K562 (cell line): ENCODE results near the gene PPP1R37. TPM values are rescaled to one million over a fixed set of nuclear protein-coding genes. Genes with fewer than 3 reads are reported as not detected.

Source experiments
- ATF2 ChIP-seq: sonication (generic); formaldehyde crosslinking; IDR thresholded peaks from 2 replicates; pipeline ENCODE4 v1.8.1; 2022; ENCODE audit warnings: missing genetic modification reagents
- BRD4 ChIP-seq: fragments of 200-600 bp; sonication (generic); IDR thresholded peaks from 2 replicates; pipeline ENCODE4 v1.6.1; 2017; ENCODE audit warnings: inconsistent platforms
- FUS ChIP-seq: fragments of 200-400 bp; formaldehyde crosslinking; optimal IDR thresholded peaks from 2 replicates; pipeline ENCODE3; 2017; ENCODE audit warnings: low read depth, low read length
- HBP1 ChIP-seq: fragments of 450-650 bp; formaldehyde crosslinking; IDR thresholded peaks from 2 replicates; pipeline ENCODE4 v1.4.0; 2022; ENCODE audit warnings: missing genetic modification characterization
- HDGF ChIP-seq: fragments of 450-650 bp; IDR thresholded peaks from 2 replicates; pipeline ENCODE4 v1.6.1; 2016
- HLTF ChIP-seq: fragments of 450-650 bp; IDR thresholded peaks from 2 replicates; pipeline ENCODE4 v1.6.1; 2016
- HMGN3 ChIP-seq: IDR thresholded peaks from 2 replicates; pipeline ENCODE4 v1.6.1; 2011; ENCODE audit warnings: borderline replicate concordance, low read depth, mild to moderate bottlenecking, mixed read lengths, low read length; ENCODE audit not compliant: insufficient read length; ENCODE audit errors: extremely low read depth
- HMGXB4 ChIP-seq: sonication (generic); formaldehyde crosslinking; IDR thresholded peaks from 2 replicates; pipeline ENCODE4 v1.8.1; 2023; ENCODE audit warnings: mild to moderate bottlenecking, missing genetic modification reagents
- MBD1 ChIP-seq: fragments of 250-450 bp; sonication (Bioruptor Pico); IDR thresholded peaks from 2 replicates; pipeline ENCODE4 v1.8.0; 2022; ENCODE audit warnings: inconsistent platforms
- NFIX ChIP-seq: fragments of 250-450 bp; sonication (Bioruptor Pico); IDR thresholded peaks from 2 replicates; pipeline ENCODE4 v1.4.0; 2020; ENCODE audit warnings: low read depth, mild to moderate bottlenecking, moderate library complexity
- NFXL1 ChIP-seq: fragments of 450-650 bp; formaldehyde crosslinking; IDR thresholded peaks from 2 replicates; pipeline ENCODE4 v1.4.0; 2021; ENCODE audit warnings: mild to moderate bottlenecking
- RHOXF2B ChIP-seq: fragments of 250-450 bp; sonication (Bioruptor Pico); conservative IDR thresholded peaks from 2 replicates; pipeline ENCODE4 v1.5.1; 2021
- SIRT6 ChIP-seq: IDR thresholded peaks from one replicate; pipeline ENCODE4 v1.6.1; 2012; ENCODE audit warnings: low read depth, mild to moderate bottlenecking, control low read depth, inconsistent platforms, low read length, moderate library complexity
- SREBF2 ChIP-seq: sonication (generic); formaldehyde crosslinking; IDR thresholded peaks from 2 replicates; pipeline ENCODE4 v1.4.0; 2020; ENCODE audit warnings: mild to moderate bottlenecking, missing genetic modification reagents
- TAL1 ChIP-seq: fragments of 450-650 bp; IDR thresholded peaks from 2 replicates; pipeline ENCODE4 v1.6.1; 2016; ENCODE audit warnings: mild to moderate bottlenecking
- TEAD1 ChIP-seq, 2 experiments: fragments of 450-650 bp in 1 of 2; sonication (generic) in 1 of 2; formaldehyde crosslinking; IDR thresholded peaks; 2 replicates each; pipeline versions ENCODE4 v1.4.0 to v1.8.0; 2020 to 2022; ENCODE audit warnings: mild to moderate bottlenecking in 2 of 2, missing genetic modification reagents in 1 of 2
- ZBTB33 ChIP-seq: sonication (generic); formaldehyde crosslinking; IDR thresholded peaks from 2 replicates; pipeline ENCODE4 v1.8.1; 2023; ENCODE audit warnings: mild to moderate bottlenecking, missing genetic modification reagents
- ZNF124 ChIP-seq: sonication (generic); formaldehyde crosslinking; IDR thresholded peaks from 2 replicates; pipeline ENCODE4 v1.8.1; 2022; ENCODE audit warnings: missing genetic modification reagents
- polyA plus RNA-seq, 8 experiments: library from polyadenylated mRNA; depleted of rRNA in 4 of 8; stranded (reverse) in 5 of 8; unstranded in 3 of 8; fragments of >200 nt; fragmentation: Nextera tagmentation in 2 of 8; fragmentation: Illumina TruSeq in 1 of 8; extraction: Ambion mirVana in 2 of 8; extraction: Trizol in 1 of 8; gene quantifications; 2 replicates each; pipeline versions ENCODE4 v1.2.1 to v1.2.3, GENCODE V29; 2011 to 2014; ENCODE audit warnings: inconsistent platforms in 1 of 8, missing spikeins in 1 of 8
- total RNA-seq, 7 experiments: library from RNA; depleted of rRNA in 6 of 7; stranded (reverse); fragments of >200 nt in 6 of 7; fragmentation: Illumina TruSeq in 2 of 7; extraction: Trizol in 2 of 7; gene quantifications; 2 replicates each; pipeline versions ENCODE4 v1.2.1 to v1.2.3, GENCODE V29; 2011 to 2021; ENCODE audit warnings: low replicate concordance in 1 of 7
- TF ChIP-seq, protein P1 (sequence below): fragments of 250-450 bp; sonication (Bioruptor Pico); IDR thresholded peaks from 2 replicates; pipeline ENCODE4 v1.8.0; 2021; ENCODE audit warnings: borderline replicate concordance, mild to moderate bottlenecking, moderate library complexity; ENCODE audit not compliant: poor library complexity, severe bottlenecking

The PPP1R37 gene
- total and polyA plus RNA-seq, 9 of the 15 experiments (the other 6 are each of a cell fraction or from before 2014, with no cell fraction given), result 0.04 to 20.3 (median 7.3) TPM

GRCh38 chr19:45178262-45179071 lies 85.5 kb downstream of the PPP1R37 start, which contains the start of gene BLOC1S3 (continued):
- TF ChIP-seq HMGXB4, result no peak
- no peak for TF ChIP-seq BRD4
- TF ChIP-seq ZBTB33 (CRISPR knock-in tag), result no peak
- no peak for TF ChIP-seq HLTF
- peak in 1 of 2 experiments; percentile 84; a peak in 2 of 4 replicates for TF ChIP-seq TEAD1 (CRISPR knock-in tag; IDR thresholded peaks at IDR 0.05)
- no peak for TF ChIP-seq FUS
- no peak for TF ChIP-seq ZNF124 (CRISPR knock-in tag)
- TF ChIP-seq ATF2 (CRISPR knock-in tag), result no peak
- TF ChIP-seq HMGN3, result no peak
- no peak for TF ChIP-seq HDGF
- TF ChIP-seq MBD1, result no peak
- TF ChIP-seq RHOXF2B (CRISPR knock-in tag), result no peak
- TF ChIP-seq TAL1, result no peak
- no peak for TF ChIP-seq NFIX
- TF ChIP-seq SIRT6, result no peak
- no peak for TF ChIP-seq SREBF2 (CRISPR knock-in tag)
- TF ChIP-seq HBP1 (CRISPR knock-in tag), result no peak
- no peak for TF ChIP-seq NFXL1
- TF ChIP-seq, protein P1, sequence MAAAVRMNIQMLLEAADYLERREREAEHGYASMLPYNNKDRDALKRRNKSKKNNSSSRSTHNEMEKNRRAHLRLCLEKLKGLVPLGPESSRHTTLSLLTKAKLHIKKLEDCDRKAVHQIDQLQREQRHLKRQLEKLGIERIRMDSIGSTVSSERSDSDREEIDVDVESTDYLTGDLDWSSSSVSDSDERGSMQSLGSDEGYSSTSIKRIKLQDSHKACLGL (CRISPR knock-in tag), result peak; percentile 69
